H54 (cell line): ENCODE measurements around the gene ADGRF1.

Experiments
- DNase-seq: peaks from one replicate; pipeline ENCODE4 v3.0.0; 2011; ENCODE audit warnings: low spot score, mixed read lengths; ENCODE audit not compliant: insufficient read length
- FAIRE-seq: peaks from 3 replicates; lab custom pipeline; 2011; peaks lifted over from hg19 to GRCh38; lab: Jason Lieb, UNC
- POLR2A ChIP-seq: IDR thresholded peaks from 2 replicates; pipeline ENCODE4 v1.6.1; 2011; ENCODE audit warnings: low read depth, mild to moderate bottlenecking, low read length

Gene ADGRF1

DNA sequence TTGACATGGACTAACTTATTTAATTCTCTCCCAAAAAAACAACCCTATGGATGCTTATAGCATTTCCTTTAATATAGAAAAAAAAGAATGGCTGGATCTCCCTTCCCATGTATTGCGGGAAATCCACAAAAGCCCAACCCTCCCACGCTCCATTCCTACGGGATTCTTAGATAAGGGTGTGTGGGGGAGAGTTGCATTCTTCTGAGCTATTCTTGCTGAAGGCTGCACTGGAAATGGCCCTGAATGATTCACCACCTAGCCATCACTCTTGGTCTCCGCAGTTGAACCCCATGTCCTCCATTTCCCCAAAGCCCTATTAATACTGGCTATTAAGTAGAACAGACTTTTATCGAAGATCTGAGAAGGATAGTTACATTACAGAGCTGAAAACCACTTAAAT is 78.5 kb downstream of the ADGRF1 start:
- no peak for DNase-seq
- no peak for TF ChIP-seq POLR2A
- FAIRE-seq: no peak

GRCh38 chr6:46963039-46963438 is 79.1 kb downstream of the ADGRF1 start:
- FAIRE-seq (no peak), DNase-seq (no peak)

DNA sequence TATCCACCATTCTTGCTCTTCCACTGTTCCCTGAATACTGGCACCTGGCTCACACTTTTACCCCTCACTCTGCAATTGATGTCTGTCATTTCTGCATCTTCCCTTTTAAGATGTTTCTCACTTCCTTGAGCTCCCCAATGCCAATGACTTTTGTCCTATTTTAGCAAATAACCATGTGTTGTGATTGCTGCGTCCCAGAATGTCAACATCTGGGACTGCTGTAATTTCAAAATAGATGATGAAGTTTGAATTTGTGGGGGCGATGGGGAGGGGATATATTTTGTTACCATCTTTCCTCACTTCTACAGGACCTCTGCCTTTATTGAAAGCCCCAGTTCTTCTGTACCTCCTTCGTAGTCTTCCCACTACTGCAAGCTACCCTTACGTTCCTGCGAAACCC is 80.4 kb downstream of the ADGRF1 start:
- TF ChIP-seq POLR2A: no peak

More at GRCh38 chr6:46963039-46963438, 79.1 kb downstream of the ADGRF1 start:
- no peak for TF ChIP-seq POLR2A

GRCh38 chr6:46961232-46961631 is 80.9 kb downstream of the ADGRF1 start:
- DNase-seq: no peak
- no peak for FAIRE-seq
- TF ChIP-seq POLR2A: no peak

More for the DNA sequence above, 80.4 kb downstream of the ADGRF1 start:
- no peak for FAIRE-seq
- DNase-seq: no peak

- DNase-seq: no peak
- TF ChIP-seq POLR2A: no peak
- FAIRE-seq: no peak
Observed at GRCh38 chr6:46959419-46959818, 82.7 kb downstream of the ADGRF1 start.

DNA sequence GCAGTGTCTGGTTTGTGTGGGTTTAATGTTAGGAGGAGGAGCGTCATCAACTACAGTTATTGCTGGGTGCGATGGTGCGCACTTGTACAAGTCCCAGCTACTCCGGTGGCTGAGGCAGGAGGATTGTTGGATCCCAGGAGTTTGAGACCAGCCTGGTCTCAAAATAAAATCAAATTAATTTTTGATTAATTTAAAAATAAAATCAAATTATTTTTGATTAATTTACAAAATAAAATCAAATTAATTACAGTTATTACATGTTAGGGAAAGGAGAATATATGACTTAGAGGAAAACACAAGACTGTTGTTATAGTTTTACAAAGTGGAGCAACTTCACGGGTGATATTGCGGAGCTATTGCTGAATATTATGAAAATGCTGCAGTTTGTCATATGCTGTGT is 85.7 kb downstream of the ADGRF1 start:
- TF ChIP-seq POLR2A: no peak
- FAIRE-seq: no peak
- no peak for DNase-seq

DNA sequence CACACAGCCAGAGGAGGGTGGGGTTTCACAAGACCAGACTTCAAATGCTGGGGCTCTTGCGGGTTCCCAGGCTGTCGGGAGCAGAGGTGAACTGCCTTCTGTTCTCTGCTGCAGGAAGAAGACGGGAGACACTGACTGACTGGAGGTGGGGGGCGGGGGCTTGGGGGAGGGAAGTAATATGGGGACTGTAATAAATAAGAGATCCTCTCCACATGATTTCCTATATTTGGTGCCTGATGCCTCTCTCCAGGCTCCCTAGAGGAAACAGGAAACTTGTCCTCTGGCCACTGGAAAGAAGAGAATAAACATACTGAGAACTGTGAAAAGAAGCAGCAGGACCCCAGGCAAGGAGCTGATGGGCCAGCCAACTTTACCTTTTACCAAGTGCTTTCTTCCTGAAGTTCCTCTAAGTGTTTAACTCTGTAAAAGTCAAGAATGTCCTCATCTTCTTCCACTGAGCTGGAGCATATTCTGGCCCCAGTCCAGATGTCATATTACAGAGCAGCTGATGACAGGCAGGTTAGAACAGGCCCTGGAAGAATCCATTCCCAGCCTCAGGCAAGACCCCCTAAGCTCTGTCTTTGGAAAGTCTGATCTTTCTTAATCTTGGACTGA is 87.2 kb downstream of the ADGRF1 start:
- DNase-seq (no peak), FAIRE-seq (no peak)
- no peak for TF ChIP-seq POLR2A

- TF ChIP-seq POLR2A: no peak
- no peak for DNase-seq
- FAIRE-seq: no peak
Observed at GRCh38 chr6:46953921-46954320, 88.2 kb downstream of the ADGRF1 start.

- DNase-seq (no peak), FAIRE-seq (no peak)
- TF ChIP-seq POLR2A: no peak
Observed at GRCh38 chr6:46949632-46950280, 92.4 kb downstream of the ADGRF1 start.

- FAIRE-seq (no peak), DNase-seq (no peak)
- TF ChIP-seq POLR2A: no peak
Observed at GRCh38 chr6:46948699-46949098, 93.4 kb downstream of the ADGRF1 start.
